CD4-positive, alpha-beta T cell treated with Interferon gamma for 1 hour (primary cell): ENCODE measurements around the gene BHLHE40.

Source experiments
- DNase-seq: peaks from one replicate; pipeline ENCODE4 v3.0.0-alpha.2; 2020

The BHLHE40 gene

GRCh38 chr3:5022187-5022965 is 43.1 kb downstream of the BHLHE40 start:
- no peak for DNase-seq

GRCh38 chr3:5022966-5023776 is 43.9 kb downstream of the BHLHE40 start:
- DNase-seq, result no peak

- DNase-seq, result no peak
Observed at GRCh38 chr3:5023777-5024346, 44.6 kb downstream of the BHLHE40 start.

- no peak for DNase-seq
Observed at GRCh38 chr3:5026046-5026362, 46.8 kb downstream of the BHLHE40 start.

GRCh38 chr3:5029715-5030114 is 50.5 kb downstream of the BHLHE40 start:
- no peak for DNase-seq

- DNase-seq, result no peak
Observed at GRCh38 chr3:5030152-5030551, 50.9 kb downstream of the BHLHE40 start.

- no peak for DNase-seq
Observed at GRCh38 chr3:5032844-5033243, 53.6 kb downstream of the BHLHE40 start.
